ENCODE measurements around the gene ERH. TPM values are rescaled to one million over a fixed set of nuclear protein-coding genes. Genes with fewer than 3 reads are reported as not detected.

Gene ERH
- total RNA-seq, 1 experiment from 2014 or later: 388 TPM

GRCh38 chr14:69342928-69343525 is 55.1 kb downstream of the ERH start:
- ChIA-PET CTCF (interaction anchor here (0.6 to 1.3 kb wide), 2 partner anchors 81 to 192 kb away, joined by 3 to 4 read pairs; no protein-coding TSS in a partner anchor), POLR2A (no interaction called here)
- Histone ChIP-seq H3K27me3 (replicated peaks; ENCODE audit: control insufficient read depth, insufficient read depth, low read length) (no peaks in the 10 kb centered on the region), H3K4me1 (no peaks in the 10 kb centered on the region), H3K9me3 (no peaks in the 10 kb centered on the region), H3K4me3 (ENCODE audit: low read depth, low read length) (no peak overlapping the region), H3K36me3 (ENCODE audit: control insufficient read depth, insufficient read depth, low read length) (no peaks in the 10 kb centered on the region)
- Mint-ChIP-seq H3K4me1 (ENCODE audit: low read depth, unreplicated experiment) (peaks cover 17% of the 10 kb centered on the region), H3K9me3 (ENCODE audit: unreplicated experiment) (no peaks in the 10 kb centered on the region), H3K4me3 (ENCODE audit: unreplicated experiment) (no peak overlapping the region), H3K27ac (ENCODE audit: unreplicated experiment) (no peak overlapping the region), H3K36me3 (ENCODE audit: insufficient read depth, unreplicated experiment) (no peaks in the 10 kb centered on the region), H3K27me3 (ENCODE audit: insufficient read depth, unreplicated experiment) (no peaks in the 10 kb centered on the region)
- intact Hi-C loops (cut with micrococcal nuclease; ENCODE audit: unreplicated experiment): no loop called here
- no TSS peak for BruUV-seq (replicated peaks)
- no peak for DNase-seq
- TF ChIP-seq CTCF (IDR thresholded peaks at IDR 0.05; ENCODE audit: insufficient read depth in 1 of 2, low read depth in 1 of 2, low read length in 1 of 2, severe bottlenecking in 1 of 2, unreplicated experiment in 1 of 2): no peak

- H3K27me3 Mint-ChIP-seq (ENCODE audit: insufficient read depth, unreplicated experiment): no peaks in the 10 kb centered on the region
- intact Hi-C loops (cut with micrococcal nuclease; ENCODE audit: unreplicated experiment): no loop called here
- Histone ChIP-seq H3K9me3 (no peaks in the 10 kb centered on the region), H3K36me3 (ENCODE audit: control insufficient read depth, insufficient read depth, low read length) (no peaks in the 10 kb centered on the region), H3K27me3 (replicated peaks; ENCODE audit: control insufficient read depth, insufficient read depth, low read length) (no peaks in the 10 kb centered on the region), H3K4me3 (ENCODE audit: low read depth, low read length) (no peak overlapping the region), H3K4me1 (no peaks in the 10 kb centered on the region)
- BruUV-seq (replicated peaks): no TSS peak
- no peaks in the 10 kb centered on the region for H3K9me3 Mint-ChIP-seq (ENCODE audit: unreplicated experiment)
- CTCF ChIA-PET: interaction anchor here (0.7 kb wide), 1 partner anchor 52 kb away, joined by 4 read pairs; no protein-coding TSS in a partner anchor
- no peak overlapping the region for H3K4me3 Mint-ChIP-seq (ENCODE audit: unreplicated experiment)
- no peak overlapping the region for H3K27ac Mint-ChIP-seq (ENCODE audit: unreplicated experiment)
- H3K36me3 Mint-ChIP-seq (ENCODE audit: insufficient read depth, unreplicated experiment): no peaks in the 10 kb centered on the region
- no peak for DNase-seq
- H3K4me1 Mint-ChIP-seq (ENCODE audit: low read depth, unreplicated experiment): peaks cover 11% of the 10 kb centered on the region
- POLR2A ChIA-PET: no interaction called here
- no peak for TF ChIP-seq CTCF (IDR thresholded peaks at IDR 0.05; ENCODE audit: insufficient read depth in 1 of 2, low read depth in 1 of 2, low read length in 1 of 2, severe bottlenecking in 1 of 2, unreplicated experiment in 1 of 2)
These were observed 58.7 kb downstream of the ERH start for GRCh38 chr14:69339426-69339825.

- Mint-ChIP-seq H3K27ac (ENCODE audit: unreplicated experiment) (no peak overlapping the region), H3K36me3 (ENCODE audit: insufficient read depth, unreplicated experiment) (no peaks in the 10 kb centered on the region), H3K9me3 (ENCODE audit: unreplicated experiment) (no peaks in the 10 kb centered on the region), H3K4me1 (ENCODE audit: low read depth, unreplicated experiment) (peaks cover 11% of the 10 kb centered on the region), H3K4me3 (ENCODE audit: unreplicated experiment) (no peak overlapping the region), H3K27me3 (ENCODE audit: insufficient read depth, unreplicated experiment) (no peaks in the 10 kb centered on the region)
- no TSS peak for BruUV-seq (replicated peaks)
- H3K9me3 ChIP-seq: no peaks in the 10 kb centered on the region
- ChIA-PET CTCF (no interaction called here), POLR2A (interaction anchor here (0.5 kb wide), 1 partner anchor 56 kb away, joined by 4 read pairs; no protein-coding TSS in a partner anchor)
- no peak for DNase-seq
- no peaks in the 10 kb centered on the region for H3K4me1 ChIP-seq
- intact Hi-C loops (cut with micrococcal nuclease; ENCODE audit: unreplicated experiment): no loop called here
- H3K27me3 ChIP-seq (replicated peaks; ENCODE audit: control insufficient read depth, insufficient read depth, low read length): no peaks in the 10 kb centered on the region
- no peak for TF ChIP-seq CTCF (IDR thresholded peaks at IDR 0.05; ENCODE audit: insufficient read depth in 1 of 2, low read depth in 1 of 2, low read length in 1 of 2, severe bottlenecking in 1 of 2, unreplicated experiment in 1 of 2)
- H3K4me3 ChIP-seq (ENCODE audit: low read depth, low read length): no peak overlapping the region
- H3K36me3 ChIP-seq (ENCODE audit: control insufficient read depth, insufficient read depth, low read length): no peaks in the 10 kb centered on the region
These were observed 60.1 kb downstream of the ERH start for GRCh38 chr14:69337984-69338383.

Data from Caco-2 (cell line).